H1 (cell line): ENCODE data around the gene SLC26A11.

Experiments
- RFX5 ChIP-seq: IDR thresholded peaks from 2 replicates; pipeline ENCODE4 v1.6.1; 2011; ENCODE audit warnings: low read depth, low read length, improper control_type of control experiment, borderline replicate concordance
- TF ChIP-seq, protein P1 (sequence below), 3 experiments: IDR thresholded peaks; 1 replicate in 2 of 3; 2 replicates in 1 of 3; pipeline versions ENCODE4 v1.5.1 to v1.6.1; 2011; ENCODE audit warnings: low read length in 3 of 3, mild to moderate bottlenecking in 3 of 3, inconsistent platforms in 2 of 3, low read depth in 1 of 3, moderate library complexity in 1 of 3; ENCODE audit not compliant: insufficient read depth in 1 of 3; ENCODE audit errors: control extremely low read depth in 1 of 3

DNA sequence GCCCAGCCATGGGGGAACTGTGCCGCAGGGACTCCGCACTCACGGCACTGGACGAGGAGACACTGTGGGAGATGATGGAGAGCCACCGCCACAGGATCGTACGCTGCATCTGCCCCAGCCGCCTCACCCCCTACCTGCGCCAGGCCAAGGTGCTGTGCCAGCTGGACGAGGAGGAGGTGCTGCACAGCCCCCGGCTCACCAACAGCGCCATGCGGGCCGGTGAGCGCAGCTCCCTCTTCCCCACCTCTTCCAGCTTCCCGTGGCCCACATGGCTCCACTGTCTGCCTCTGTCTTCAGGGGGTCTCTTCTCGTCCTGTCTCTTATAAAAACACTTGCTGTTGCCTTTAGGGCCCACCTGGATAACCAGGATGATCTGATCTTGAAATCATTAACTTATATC, 38.8 kb upstream of the SLC26A11 start:
- TF ChIP-seq RFX5 = no peak
- TF ChIP-seq, protein P1, sequence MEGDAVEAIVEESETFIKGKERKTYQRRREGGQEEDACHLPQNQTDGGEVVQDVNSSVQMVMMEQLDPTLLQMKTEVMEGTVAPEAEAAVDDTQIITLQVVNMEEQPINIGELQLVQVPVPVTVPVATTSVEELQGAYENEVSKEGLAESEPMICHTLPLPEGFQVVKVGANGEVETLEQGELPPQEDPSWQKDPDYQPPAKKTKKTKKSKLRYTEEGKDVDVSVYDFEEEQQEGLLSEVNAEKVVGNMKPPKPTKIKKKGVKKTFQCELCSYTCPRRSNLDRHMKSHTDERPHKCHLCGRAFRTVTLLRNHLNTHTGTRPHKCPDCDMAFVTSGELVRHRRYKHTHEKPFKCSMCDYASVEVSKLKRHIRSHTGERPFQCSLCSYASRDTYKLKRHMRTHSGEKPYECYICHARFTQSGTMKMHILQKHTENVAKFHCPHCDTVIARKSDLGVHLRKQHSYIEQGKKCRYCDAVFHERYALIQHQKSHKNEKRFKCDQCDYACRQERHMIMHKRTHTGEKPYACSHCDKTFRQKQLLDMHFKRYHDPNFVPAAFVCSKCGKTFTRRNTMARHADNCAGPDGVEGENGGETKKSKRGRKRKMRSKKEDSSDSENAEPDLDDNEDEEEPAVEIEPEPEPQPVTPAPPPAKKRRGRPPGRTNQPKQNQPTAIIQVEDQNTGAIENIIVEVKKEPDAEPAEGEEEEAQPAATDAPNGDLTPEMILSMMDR (IDR thresholded peaks at IDR 0.05; ENCODE audit: control extremely low read depth in 1 of 3, insufficient read depth in 1 of 3, low read depth in 1 of 3, low read length in 3 of 3) = no peak
